Measurements from ENCODE around the gene ARID1A. TPM values are rescaled to one million over a fixed set of nuclear protein-coding genes. Genes with fewer than 3 reads are reported as not detected.

ARID1A gene
- total and polyA plus RNA-seq, 2 of the 8 experiments (the other 6 are each of a cell fraction or from before 2014, with no cell fraction given) = 52.1 to 103 TPM

- CTCF ChIA-PET (ENCODE audit: partially characterized antibody) = interaction anchor here (0.9 kb wide), 1 partner anchor 87 kb away, joined by 3 read pairs; no protein-coding TSS in a partner anchor
- H3K9me3 ChIP-seq (ENCODE audit: insufficient read depth in 2 of 2, low read depth in 1 of 2, low read length in 1 of 2) = no peaks in the 10 kb centered on the region
- no peak overlapping the region for H4K5ac ChIP-seq (ENCODE audit: insufficient read length, low read depth, low read length)
- no peak overlapping the region for H4K91ac ChIP-seq (replicated peaks; ENCODE audit: insufficient read length, low read length)
- FAIRE-seq (no peak), DNase-seq (ENCODE audit: low read depth in 1 of 2, low spot score in 2 of 2) (no peak)
- H3K27me3 ChIP-seq (replicated peaks in 1 of 4; ENCODE audit: control insufficient read depth in 3 of 4, extremely low read depth in 1 of 4, insufficient read depth in 3 of 4, low read length in 3 of 4) = no peaks in the 10 kb centered on the region
- no peak overlapping the region for H3K4ac ChIP-seq (replicated peaks; ENCODE audit: insufficient read length, low read depth, low read length)
- WGBS, 2 experiments (ENCODE audit: extremely low coverage in 1 of 2, insufficient coverage in 1 of 2, insufficient read length in 1 of 2, insufficient replicate concordance in 2 of 2, low coverage in 1 of 2, low lambda C conversion rate in 2 of 2, missing lambda C conversion rate in 1 of 2) = 81% methylated on average over 4 of the region's 4 CpGs; no CpG with 5 or more reads in 1 of the 2 experiments
- H3K23ac ChIP-seq (ENCODE audit: insufficient read length) = no peak overlapping the region
- H2AK5ac ChIP-seq (ENCODE audit: low read depth, low read length) = no peak overlapping the region
- no peak overlapping the region for H3K18ac ChIP-seq (ENCODE audit: extremely low read depth, low read length)
- H2BK5ac ChIP-seq (ENCODE audit: low read depth, low read length) = no peak overlapping the region
- H3K4me1 ChIP-seq (replicated peaks in 1 of 4; ENCODE audit: control insufficient read depth in 3 of 4, insufficient read depth in 4 of 4, low read length in 3 of 4) = no peaks in the 10 kb centered on the region
- no peak overlapping the region for H2BK20ac ChIP-seq (ENCODE audit: low read length)
- H3K14ac ChIP-seq (ENCODE audit: insufficient read length) = no peak overlapping the region
- no peaks in the 10 kb centered on the region for H3K79me2 ChIP-seq (ENCODE audit: control insufficient read depth in 1 of 2, insufficient read depth in 2 of 2, low read length in 2 of 2)
- H2BK120ac ChIP-seq (replicated peaks; ENCODE audit: low read depth, low read length) = no peak overlapping the region
- H3K27ac ChIP-seq (ENCODE audit: low read depth, low read length) = no peak overlapping the region
- H3K23me2 ChIP-seq (ENCODE audit: low read depth, low read length) = no peaks in the 10 kb centered on the region
- H2AFZ ChIP-seq (ENCODE audit: low read length) = 0 out of 2 replicates have a peak overlapping the region, but pooled peaks have one; percentile 47
- no peaks in the 10 kb centered on the region for H3K79me1 ChIP-seq (ENCODE audit: low read depth, low read length)
- H3K4me3 ChIP-seq (ENCODE audit: extremely low read depth in 1 of 4, insufficient read depth in 2 of 4, low read depth in 3 of 4, low read length in 4 of 4) = no peak overlapping the region
- no peak overlapping the region for H3K9ac ChIP-seq (replicated peaks in 1 of 4; ENCODE audit: extremely low read depth in 1 of 4, low read depth in 3 of 4, low read length in 3 of 4)
- no peaks in the 10 kb centered on the region for H4K20me1 ChIP-seq (replicated peaks in 1 of 2; ENCODE audit: control insufficient read depth in 1 of 2, insufficient read depth in 2 of 2, low read length in 2 of 2)
- no peak overlapping the region for H4K8ac ChIP-seq (ENCODE audit: extremely low read depth, insufficient read depth, low read length)
- no peak overlapping the region for H3K56ac ChIP-seq (replicated peaks; ENCODE audit: insufficient read length, low read depth, low read length)
- no peak overlapping the region for H2BK15ac ChIP-seq (ENCODE audit: low read length)
- no peak overlapping the region for H3K4me2 ChIP-seq (ENCODE audit: insufficient read depth in 1 of 2, low read depth in 2 of 2, low read length in 2 of 2)
- H2BK12ac ChIP-seq (ENCODE audit: low read depth, low read length) = no peak overlapping the region
- H3K36me3 ChIP-seq (ENCODE audit: control insufficient read depth in 2 of 4, insufficient read depth in 4 of 4, low read length in 3 of 4) = no peaks in the 10 kb centered on the region
- POLR2A ChIA-PET (ENCODE audit: partially characterized antibody) = no interaction called here
- no peak for TF ChIP-seq SP2 (IDR thresholded peaks at IDR 0.05; ENCODE audit: low read length)
- TF ChIP-seq KDM5A (IDR thresholded peaks at IDR 0.05; ENCODE audit: low read length) = no peak
- no peak for TF ChIP-seq SP4 (IDR thresholded peaks at IDR 0.05; ENCODE audit: low read length)
- TF ChIP-seq YY1 (IDR thresholded peaks at IDR 0.05; ENCODE audit: low read depth, low read length) = no peak
- TF ChIP-seq POLR2A (IDR thresholded peaks at IDR 0.05; ENCODE audit: control extremely low read depth in 1 of 2, low read depth in 2 of 2, low read length in 2 of 2) = no peak
- TF ChIP-seq ATF2 (IDR thresholded peaks at IDR 0.05; ENCODE audit: low read length) = no peak
- no peak for TF ChIP-seq EZH2 (IDR thresholded peaks at IDR 0.05; ENCODE audit: low read depth, low read length, severe bottlenecking)
- TF ChIP-seq HDAC2 (IDR thresholded peaks at IDR 0.05; ENCODE audit: borderline replicate concordance in 1 of 2, low read depth in 2 of 2, low read length in 2 of 2) = no peak
- no peak for TF ChIP-seq JUN (IDR thresholded peaks at IDR 0.05; ENCODE audit: low read depth, low read length)
- TF ChIP-seq CREB1 (IDR thresholded peaks at IDR 0.05) = no peak
- no peak for TF ChIP-seq HDAC6 (IDR thresholded peaks at IDR 0.05; ENCODE audit: low read depth, low read length)
- no peak for TF ChIP-seq NRF1 (IDR thresholded peaks at IDR 0.05; ENCODE audit: low read depth, low read length)
These were observed 10.9 kb upstream of the ARID1A start for GRCh38 chr1:26684763-26685508.

Measured in H1 (cell line).